GM23338 (cell line): ENCODE results near the gene TP53BP2. TPM values are rescaled to one million over a fixed set of nuclear protein-coding genes. Genes with fewer than 3 reads are reported as not detected.
A peak's percentile ranks its signal among the peaks of the same experiment; 100 is the strongest.

Experiments
- ATAC-seq: fragments of 200-7000 bp; cut with Tn5 transposase; 3 replicates; pipeline ENCODE4 v1.9.1; 2020
- DNase-seq: peaks from one replicate; pipeline ENCODE4 v3.0.0-alpha.2; 2015; ENCODE audit warnings: low spot score
- H2AFZ ChIP-seq: fragments of 200-600 bp; sonication (generic); 2 replicates; pipeline ENCODE4 v1.8.0; 2016; ENCODE audit warnings: antibody characterized with exemption, mild to moderate bottlenecking, moderate library complexity
- H3F3A ChIP-seq: fragments of 200-600 bp; sonication (generic); replicated peaks from 2 replicates; pipeline ENCODE4 v1.8.0; 2017; ENCODE audit warnings: antibody characterized with exemption, mixed run types, low read depth
- H3K27ac ChIP-seq: fragments of 200-600 bp; sonication (generic); 2 replicates; pipeline ENCODE4 v1.6.1; 2016; ENCODE audit warnings: low read depth
- H3K27me3 ChIP-seq: fragments of 200-600 bp; sonication (generic); 2 replicates; pipeline ENCODE4 v1.8.0; 2016; ENCODE audit warnings: mild to moderate bottlenecking, mixed run types, moderate library complexity; ENCODE audit not compliant: insufficient read depth
- H3K36me3 ChIP-seq: fragments of 200-600 bp; sonication (generic); 2 replicates; pipeline ENCODE4 v1.8.0; 2016; ENCODE audit warnings: mild to moderate bottlenecking; ENCODE audit not compliant: insufficient read depth
- H3K4me1 ChIP-seq: fragments of 200-600 bp; sonication (generic); 2 replicates; pipeline ENCODE4 v1.8.0; 2016; ENCODE audit warnings: mild to moderate bottlenecking, moderate library complexity; ENCODE audit not compliant: insufficient read depth
- H3K4me2 ChIP-seq: fragments of 200-600 bp; sonication (generic); 2 replicates; pipeline ENCODE4 v1.7.1; 2017; ENCODE audit warnings: mixed run types
- H3K4me3 ChIP-seq: fragments of 200-600 bp; sonication (generic); 2 replicates; pipeline ENCODE4 v1.6.1; 2016; ENCODE audit warnings: mixed run types
- H3K79me2 ChIP-seq: fragments of 200-600 bp; sonication (generic); replicated peaks from 2 replicates; pipeline ENCODE4 v1.8.0; 2017; ENCODE audit warnings: mild to moderate bottlenecking; ENCODE audit not compliant: insufficient read depth
- H3K9me2 ChIP-seq: fragments of 200-600 bp; sonication (generic); 2 replicates; pipeline ENCODE4 v1.8.0; 2017; ENCODE audit not compliant: insufficient read depth
- H4K20me1 ChIP-seq: fragments of 200-600 bp; sonication (generic); replicated peaks from 2 replicates; pipeline ENCODE4 v1.8.0; 2017; ENCODE audit warnings: mild to moderate bottlenecking; ENCODE audit not compliant: insufficient read depth
- H3K27ac Mint-ChIP-seq: 2 replicates; pipeline ENCODE4 v1.8.0; 2020; ENCODE audit warnings: inconsistent platforms, mild to moderate bottlenecking, moderate library complexity, mixed read lengths
- H3K27me3 Mint-ChIP-seq: 3 replicates; pipeline ENCODE4 v1.8.0; 2022; ENCODE audit warnings: low read depth, mild to moderate bottlenecking, moderate library complexity, mixed read lengths, inconsistent platforms; ENCODE audit not compliant: insufficient read depth, poor library complexity
- H3K36me3 Mint-ChIP-seq: 3 replicates; pipeline ENCODE4 v1.8.0; 2021; ENCODE audit warnings: low read depth, mild to moderate bottlenecking, inconsistent platforms, moderate library complexity, mixed read lengths
- H3K4me1 Mint-ChIP-seq: 3 replicates; pipeline ENCODE4 v1.8.0; 2020; ENCODE audit warnings: mild to moderate bottlenecking, inconsistent platforms, mixed read lengths
- H3K4me3 Mint-ChIP-seq: 3 replicates; pipeline ENCODE4 v1.8.0; 2021; ENCODE audit warnings: moderate library complexity, mild to moderate bottlenecking, inconsistent platforms, mixed read lengths
- H3K9me3 Mint-ChIP-seq: 3 replicates; pipeline ENCODE4 v1.8.0; 2020; ENCODE audit warnings: moderate library complexity, mild to moderate bottlenecking, inconsistent platforms, mixed read lengths
- CREB1 ChIP-seq: fragments of 250-450 bp; sonication (Bioruptor Pico); IDR thresholded peaks from 2 replicates; pipeline ENCODE4 v1.5.0; 2020; ENCODE audit warnings: low read depth, mild to moderate bottlenecking, moderate library complexity
- JUNB ChIP-seq: IDR thresholded peaks from one replicate; pipeline ENCODE4 v1.6.1; 2016; ENCODE audit warnings: antibody characterized with exemption; ENCODE audit not compliant: unreplicated experiment
- polyA plus RNA-seq: library from polyadenylated mRNA; unstranded; fragments of >200 nt; fragmentation: Nextera tagmentation; extraction: Ambion mirVana; gene quantifications from 2 replicates; pipeline ENCODE4 v1.2.1, GENCODE V29; 2016
- total RNA-seq: library from RNA; depleted of rRNA; stranded (reverse); fragments of >200 nt; shearing (Covaris generic); gene quantifications from 2 replicates; pipeline ENCODE4 v1.2.3, GENCODE V29; 2014
- TF ChIP-seq, protein P1 (sequence below): fragments of 250-450 bp; sonication (Bioruptor Pico); IDR thresholded peaks from 2 replicates; pipeline ENCODE4 v1.5.0; 2020; ENCODE audit warnings: mild to moderate bottlenecking, moderate library complexity
- TF ChIP-seq, protein P2 (sequence below), 2 experiments: fragments of 200-600 bp in 1 of 2; sonication (generic) in 1 of 2; conservative IDR thresholded peaks; 2 replicates each; pipeline versions ENCODE4 v1.5.1 to v1.6.1; 2016 to 2017; ENCODE audit warnings: antibody characterized with exemption in 2 of 2, low read depth in 2 of 2, mild to moderate bottlenecking in 2 of 2, moderate library complexity in 1 of 2

TP53BP2 gene
- total and polyA plus RNA-seq, 2 experiments from 2014 or later: 10.1 to 32.9 TPM

DNA sequence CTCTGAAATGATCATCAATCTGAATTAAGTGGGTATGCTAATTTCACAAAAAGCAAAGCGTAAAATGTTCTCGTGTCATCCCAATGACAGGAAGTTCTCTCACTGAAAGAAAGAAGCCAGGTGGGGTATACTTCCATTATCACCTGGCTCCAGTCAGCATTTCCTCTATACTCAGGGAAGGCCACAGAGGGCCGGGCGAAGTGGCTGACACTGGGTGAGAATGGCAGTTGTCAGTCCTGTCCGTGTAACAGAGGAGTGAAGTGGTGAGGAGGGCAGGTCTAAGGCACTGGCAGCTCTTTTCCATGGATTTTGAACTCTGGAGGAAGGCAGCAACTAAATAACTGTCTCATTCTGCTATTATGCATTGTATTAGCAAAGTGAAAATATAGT lies 73.0 kb downstream of the TP53BP2 start (continued):
- TF ChIP-seq, protein P1, sequence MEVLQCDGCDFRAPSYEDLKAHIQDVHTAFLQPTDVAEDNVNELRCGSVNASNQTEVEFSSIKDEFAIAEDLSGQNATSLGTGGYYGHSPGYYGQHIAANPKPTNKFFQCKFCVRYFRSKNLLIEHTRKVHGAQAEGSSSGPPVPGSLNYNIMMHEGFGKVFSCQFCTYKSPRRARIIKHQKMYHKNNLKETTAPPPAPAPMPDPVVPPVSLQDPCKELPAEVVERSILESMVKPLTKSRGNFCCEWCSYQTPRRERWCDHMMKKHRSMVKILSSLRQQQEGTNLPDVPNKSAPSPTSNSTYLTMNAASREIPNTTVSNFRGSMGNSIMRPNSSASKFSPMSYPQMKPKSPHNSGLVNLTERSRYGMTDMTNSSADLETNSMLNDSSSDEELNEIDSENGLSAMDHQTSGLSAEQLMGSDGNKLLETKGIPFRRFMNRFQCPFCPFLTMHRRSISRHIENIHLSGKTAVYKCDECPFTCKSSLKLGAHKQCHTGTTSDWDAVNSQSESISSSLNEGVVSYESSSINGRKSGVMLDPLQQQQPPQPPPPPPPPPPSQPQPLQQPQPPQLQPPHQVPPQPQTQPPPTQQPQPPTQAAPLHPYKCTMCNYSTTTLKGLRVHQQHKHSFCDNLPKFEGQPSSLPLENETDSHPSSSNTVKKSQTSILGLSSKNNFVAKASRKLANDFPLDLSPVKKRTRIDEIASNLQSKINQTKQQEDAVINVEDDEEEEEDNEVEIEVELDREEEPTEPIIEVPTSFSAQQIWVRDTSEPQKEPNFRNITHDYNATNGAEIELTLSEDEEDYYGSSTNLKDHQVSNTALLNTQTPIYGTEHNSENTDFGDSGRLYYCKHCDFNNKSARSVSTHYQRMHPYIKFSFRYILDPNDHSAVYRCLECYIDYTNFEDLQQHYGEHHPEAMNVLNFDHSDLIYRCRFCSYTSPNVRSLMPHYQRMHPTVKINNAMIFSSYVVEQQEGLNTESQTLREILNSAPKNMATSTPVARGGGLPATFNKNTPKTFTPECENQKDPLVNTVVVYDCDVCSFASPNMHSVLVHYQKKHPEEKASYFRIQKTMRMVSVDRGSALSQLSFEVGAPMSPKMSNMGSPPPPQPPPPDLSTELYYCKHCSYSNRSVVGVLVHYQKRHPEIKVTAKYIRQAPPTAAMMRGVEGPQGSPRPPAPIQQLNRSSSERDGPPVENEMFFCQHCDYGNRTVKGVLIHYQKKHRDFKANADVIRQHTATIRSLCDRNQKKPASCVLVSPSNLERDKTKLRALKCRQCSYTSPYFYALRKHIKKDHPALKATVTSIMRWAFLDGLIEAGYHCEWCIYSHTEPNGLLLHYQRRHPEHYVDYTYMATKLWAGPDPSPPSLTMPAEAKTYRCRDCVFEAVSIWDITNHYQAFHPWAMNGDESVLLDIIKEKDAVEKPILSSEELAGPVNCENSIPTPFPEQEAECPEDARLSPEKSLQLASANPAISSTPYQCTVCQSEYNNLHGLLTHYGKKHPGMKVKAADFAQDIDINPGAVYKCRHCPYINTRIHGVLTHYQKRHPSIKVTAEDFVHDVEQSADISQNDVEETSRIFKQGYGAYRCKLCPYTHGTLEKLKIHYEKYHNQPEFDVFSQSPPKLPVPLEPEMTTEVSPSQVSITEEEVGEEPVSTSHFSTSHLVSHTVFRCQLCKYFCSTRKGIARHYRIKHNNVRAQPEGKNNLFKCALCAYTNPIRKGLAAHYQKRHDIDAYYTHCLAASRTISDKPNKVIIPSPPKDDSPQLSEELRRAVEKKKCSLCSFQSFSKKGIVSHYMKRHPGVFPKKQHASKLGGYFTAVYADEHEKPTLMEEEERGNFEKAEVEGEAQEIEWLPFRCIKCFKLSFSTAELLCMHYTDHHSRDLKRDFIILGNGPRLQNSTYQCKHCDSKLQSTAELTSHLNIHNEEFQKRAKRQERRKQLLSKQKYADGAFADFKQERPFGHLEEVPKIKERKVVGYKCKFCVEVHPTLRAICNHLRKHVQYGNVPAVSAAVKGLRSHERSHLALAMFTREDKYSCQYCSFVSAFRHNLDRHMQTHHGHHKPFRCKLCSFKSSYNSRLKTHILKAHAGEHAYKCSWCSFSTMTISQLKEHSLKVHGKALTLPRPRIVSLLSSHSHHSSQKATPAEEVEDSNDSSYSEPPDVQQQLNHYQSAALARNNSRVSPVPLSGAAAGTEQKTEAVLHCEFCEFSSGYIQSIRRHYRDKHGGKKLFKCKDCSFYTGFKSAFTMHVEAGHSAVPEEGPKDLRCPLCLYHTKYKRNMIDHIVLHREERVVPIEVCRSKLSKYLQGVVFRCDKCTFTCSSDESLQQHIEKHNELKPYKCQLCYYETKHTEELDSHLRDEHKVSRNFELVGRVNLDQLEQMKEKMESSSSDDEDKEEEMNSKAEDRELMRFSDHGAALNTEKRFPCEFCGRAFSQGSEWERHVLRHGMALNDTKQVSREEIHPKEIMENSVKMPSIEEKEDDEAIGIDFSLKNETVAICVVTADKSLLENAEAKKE: no peak

DNA sequence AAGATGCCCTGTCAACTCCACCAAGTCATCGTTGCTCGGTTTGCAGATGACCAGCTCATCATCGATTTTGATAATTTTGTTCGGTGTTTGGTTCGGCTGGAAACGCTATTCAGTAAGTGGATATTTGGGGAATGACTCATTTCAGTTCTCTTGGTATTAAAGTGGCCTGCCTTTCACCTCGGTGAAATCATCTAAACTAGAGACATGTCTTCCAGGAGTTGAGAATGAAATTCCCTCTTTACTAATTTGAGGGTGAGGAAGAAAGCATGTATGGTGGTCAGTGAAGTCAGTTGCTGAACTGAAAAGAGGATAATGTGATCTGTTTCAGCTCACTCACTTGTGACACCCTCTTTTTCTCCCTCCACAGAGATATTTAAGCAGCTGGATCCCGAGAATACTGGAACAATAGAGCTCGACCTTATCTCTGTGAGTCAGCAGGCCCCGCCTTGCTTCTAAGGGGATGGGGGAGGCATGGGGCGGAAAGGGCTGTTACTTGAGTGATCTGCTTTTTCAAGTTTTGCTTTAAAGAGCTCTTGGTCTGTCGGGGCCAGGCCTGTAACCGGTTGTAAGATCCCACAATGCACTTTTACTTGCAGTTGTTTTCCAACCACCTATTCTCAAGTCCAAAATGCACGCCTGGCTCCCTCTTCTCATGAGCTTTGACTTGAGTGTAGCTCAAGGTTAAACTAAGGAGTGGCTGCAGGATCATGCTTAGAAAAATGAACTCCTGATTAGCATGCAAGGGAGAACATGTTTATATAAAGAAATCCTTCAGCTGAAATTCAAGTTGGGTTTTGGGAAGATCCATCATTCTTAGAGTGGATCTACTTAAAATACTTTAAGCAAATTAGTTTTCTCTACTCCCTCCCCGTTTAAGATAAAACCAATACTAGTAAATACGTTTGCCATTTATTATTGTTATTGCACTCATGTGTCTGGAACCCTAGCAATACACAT lies 73.7 kb downstream of the TP53BP2 start:
- ATAC-seq: peak; percentile 90
- Mint-ChIP-seq H3K27me3 (peaks cover 7% of the 10 kb centered on the region), H3K4me1 (peaks cover 11% of the 10 kb centered on the region), H3K4me3 (no peak overlapping the region), H3K9me3 (peaks cover 7% of the 10 kb centered on the region), H3K36me3 (peaks cover 53% of the 10 kb centered on the region), H3K27ac (peak overlapping the region; percentile 28; the same call in 1 of the 2 replicates)
- H3F3A ChIP-seq: no peaks in the 10 kb centered on the region
- peaks cover 1% of the 10 kb centered on the region for H4K20me1 ChIP-seq
- peaks cover 8% of the 10 kb centered on the region; the same call in 1 of the 2 replicates for H3K36me3 ChIP-seq
- no peak overlapping the region for H2AFZ ChIP-seq
- DNase-seq: peak; percentile 64
- H3K4me3 ChIP-seq: no peak overlapping the region
- no peak overlapping the region for H3K4me2 ChIP-seq
- no peaks in the 10 kb centered on the region for H3K79me2 ChIP-seq
- no peaks in the 10 kb centered on the region for H3K9me2 ChIP-seq
- H3K27ac ChIP-seq: 0 out of 2 replicates have a peak overlapping the region, but pooled peaks have one; percentile 43
- H3K4me1 ChIP-seq: 0 out of 2 replicates have a peak, but pooled peaks cover 7% of the 10 kb centered on the region
- no peaks in the 10 kb centered on the region for H3K27me3 ChIP-seq
- TF ChIP-seq CREB1 (CRISPR knock-in tag) (no peak), JUNB (no peak)
- TF ChIP-seq, protein P1: no peak
- TF ChIP-seq, protein P2, sequence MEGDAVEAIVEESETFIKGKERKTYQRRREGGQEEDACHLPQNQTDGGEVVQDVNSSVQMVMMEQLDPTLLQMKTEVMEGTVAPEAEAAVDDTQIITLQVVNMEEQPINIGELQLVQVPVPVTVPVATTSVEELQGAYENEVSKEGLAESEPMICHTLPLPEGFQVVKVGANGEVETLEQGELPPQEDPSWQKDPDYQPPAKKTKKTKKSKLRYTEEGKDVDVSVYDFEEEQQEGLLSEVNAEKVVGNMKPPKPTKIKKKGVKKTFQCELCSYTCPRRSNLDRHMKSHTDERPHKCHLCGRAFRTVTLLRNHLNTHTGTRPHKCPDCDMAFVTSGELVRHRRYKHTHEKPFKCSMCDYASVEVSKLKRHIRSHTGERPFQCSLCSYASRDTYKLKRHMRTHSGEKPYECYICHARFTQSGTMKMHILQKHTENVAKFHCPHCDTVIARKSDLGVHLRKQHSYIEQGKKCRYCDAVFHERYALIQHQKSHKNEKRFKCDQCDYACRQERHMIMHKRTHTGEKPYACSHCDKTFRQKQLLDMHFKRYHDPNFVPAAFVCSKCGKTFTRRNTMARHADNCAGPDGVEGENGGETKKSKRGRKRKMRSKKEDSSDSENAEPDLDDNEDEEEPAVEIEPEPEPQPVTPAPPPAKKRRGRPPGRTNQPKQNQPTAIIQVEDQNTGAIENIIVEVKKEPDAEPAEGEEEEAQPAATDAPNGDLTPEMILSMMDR (conservative IDR thresholded peaks at IDR 0.05; ENCODE audit: low read depth in 2 of 2): no peak
